IMR-90 (cell line): ENCODE results near the gene ADGRG4. TPM values are rescaled to one million over a fixed set of nuclear protein-coding genes. Genes with fewer than 3 reads are reported as not detected.
"Not testable (repeated sequence)": the region's sequence is repeated elsewhere in the genome, so short reads cannot be mapped to it uniquely, and the experiment has no call there.

Experiments
- ATAC-seq: fragments of 200-7000 bp; cut with Tn5 transposase; 2 replicates; pipeline ENCODE4 v1.9.1; 2020; ENCODE audit warnings: low read depth, mild to moderate bottlenecking, moderate library complexity
- Bru-seq: library from RNA; stranded (reverse); fragments of 400-500 nt; gene quantifications from one replicate; lab custom pipeline; 2021; lab: Mats Ljungman, UMichigan
- BruChase-seq, 2 experiments: library from RNA; stranded (reverse); fragments of 400-500 nt; gene quantifications; one replicate each; lab custom pipeline; 2021; lab: Mats Ljungman, UMichigan
- BruUV-seq: library from RNA; stranded (reverse); fragments of 400-500 nt; replicated peaks from 2 replicates; lab custom pipeline; 2021; lab: Mats Ljungman, UMichigan
- CTCF ChIA-PET: fragments of 300-600 bp; formaldehyde crosslinking; extraction: SDS; loops from one replicate; lab custom pipeline; 2021; ENCODE audit warnings: antibody characterized with exemption; lab: Yijun Ruan, JAX
- POLR2A ChIA-PET: fragments of 300-600 bp; sonication (Branson Sonifier 250); formaldehyde crosslinking; loops from one replicate; lab custom pipeline; 2022; ENCODE audit warnings: antibody characterized with exemption; ENCODE audit not compliant: unreplicated experiment; lab: Charles Lee
- DNase-seq: peaks from one replicate; pipeline ENCODE4 v3.0.0; 2013
- H2AFZ ChIP-seq: replicated peaks from 2 replicates; pipeline ENCODE3; 2013; ENCODE audit warnings: low read length, mild to moderate bottlenecking; ENCODE audit not compliant: poor library complexity
- H2AK5ac ChIP-seq: 2 replicates; pipeline ENCODE4 v1.6.1; 2013; ENCODE audit warnings: low read depth, low read length, inconsistent platforms
- H2AK9ac ChIP-seq: replicated peaks from 2 replicates; pipeline ENCODE3; 2013; ENCODE audit warnings: mild to moderate bottlenecking, low read depth, low read length, moderate library complexity; ENCODE audit not compliant: poor library complexity
- H2BK120ac ChIP-seq: 2 replicates; pipeline ENCODE4 v1.6.1; 2013; ENCODE audit warnings: low read depth, low read length, inconsistent platforms
- H2BK15ac ChIP-seq: 3 replicates; pipeline ENCODE4 v1.6.1; 2013; ENCODE audit warnings: low read depth, low read length, inconsistent platforms
- H2BK20ac ChIP-seq: 2 replicates; pipeline ENCODE4 v1.6.1; 2013; ENCODE audit warnings: low read depth, mild to moderate bottlenecking, inconsistent platforms, low read length, moderate library complexity
- H2BK5ac ChIP-seq: 2 replicates; pipeline ENCODE4 v1.6.1; 2013; ENCODE audit warnings: mild to moderate bottlenecking, low read depth, low read length, inconsistent platforms; ENCODE audit not compliant: poor library complexity, severe bottlenecking
- H3K14ac ChIP-seq: replicated peaks from 2 replicates; pipeline ENCODE4 v1.6.1; 2013; ENCODE audit warnings: low read depth, low read length, inconsistent platforms
- H3K18ac ChIP-seq: 2 replicates; pipeline ENCODE4 v1.6.1; 2013; ENCODE audit warnings: low read depth, low read length, control low read depth
- H3K23ac ChIP-seq: 2 replicates; pipeline ENCODE4 v1.6.1; 2013; ENCODE audit warnings: low read depth, low read length, inconsistent platforms
- H3K27ac ChIP-seq: 2 replicates; pipeline ENCODE4 v1.5.1; 2013; ENCODE audit warnings: mild to moderate bottlenecking, control low read depth, low read length; ENCODE audit not compliant: insufficient read depth
- H3K27me3 ChIP-seq: 2 replicates; pipeline ENCODE4 v1.6.1; 2013; ENCODE audit warnings: low read length; ENCODE audit not compliant: control insufficient read depth, insufficient read depth
- H3K36me3 ChIP-seq: 2 replicates; pipeline ENCODE4 v1.6.1; 2013; ENCODE audit warnings: low read length, mixed read lengths; ENCODE audit not compliant: control insufficient read depth, insufficient read depth
- H3K4ac ChIP-seq: 2 replicates; pipeline ENCODE4 v1.6.1; 2013; ENCODE audit warnings: low read depth, low read length, inconsistent platforms
- H3K4me1 ChIP-seq: 2 replicates; pipeline ENCODE4 v1.6.1; 2013; ENCODE audit warnings: low read length, mixed read lengths; ENCODE audit not compliant: control insufficient read depth, insufficient read depth
- H3K4me2 ChIP-seq: 2 replicates; pipeline ENCODE4 v1.6.1; 2013; ENCODE audit warnings: low read depth, mild to moderate bottlenecking, control low read depth, low read length, moderate library complexity
- H3K4me3 ChIP-seq: 2 replicates; pipeline ENCODE4 v1.5.1; 2013; ENCODE audit warnings: low read depth, mild to moderate bottlenecking, control low read depth, low read length, moderate library complexity; ENCODE audit not compliant: insufficient read depth
- H3K56ac ChIP-seq: 2 replicates; pipeline ENCODE4 v1.6.1; 2013; ENCODE audit warnings: low read length, inconsistent platforms; ENCODE audit not compliant: insufficient read depth; ENCODE audit errors: extremely low read depth
- H3K79me1 ChIP-seq, 2 experiments: 2 replicates each; pipeline ENCODE4 v1.6.1; 2013; ENCODE audit warnings: low read length in 2 of 2, inconsistent platforms in 1 of 2, low read depth in 1 of 2
- H3K9ac ChIP-seq: 2 replicates; pipeline ENCODE4 v1.6.1; 2013; ENCODE audit warnings: low read depth, low read length, control low read depth
- H3K9me1 ChIP-seq: 2 replicates; pipeline ENCODE4 v1.6.1; 2013; ENCODE audit warnings: low read length, inconsistent platforms; ENCODE audit not compliant: insufficient read depth
- H3K9me3 ChIP-seq: 2 replicates; pipeline ENCODE4 v1.6.1; 2013; ENCODE audit warnings: low read length; ENCODE audit not compliant: control insufficient read depth, insufficient read depth
- H4K20me1 ChIP-seq: 2 replicates; pipeline ENCODE4 v1.6.1; 2013; ENCODE audit warnings: low read length, inconsistent platforms; ENCODE audit not compliant: insufficient read depth
- H4K5ac ChIP-seq: 2 replicates; pipeline ENCODE4 v1.6.1; 2013; ENCODE audit warnings: mild to moderate bottlenecking, low read depth, low read length, control low read depth
- H4K8ac ChIP-seq, 2 experiments: 2 replicates each; pipeline ENCODE4 v1.6.1; 2013; ENCODE audit warnings: low read depth in 2 of 2, low read length in 2 of 2, control low read depth in 1 of 2, inconsistent platforms in 1 of 2
- H4K91ac ChIP-seq: 2 replicates; pipeline ENCODE4 v1.6.1; 2013; ENCODE audit warnings: low read depth, low read length, inconsistent platforms; ENCODE audit not compliant: insufficient read depth
- WGBS, 2 experiments: methylation state at CpG; one replicate each; pipeline versions ENCODE4 v1.1.5 to v1.1.7; 2013; ENCODE audit warnings: missing lambda C conversion rate in 2 of 2; ENCODE audit not compliant: insufficient read length in 1 of 2; ENCODE audit errors: extremely low coverage in 2 of 2; 5-methylcytosine and 5-hydroxymethylcytosine counted together
- dilution Hi-C: fragments of 300-500 bp; cut with HindIII; formaldehyde crosslinking; loops from one replicate; pipeline ENCODE4 v1.14.3; 2018; ENCODE audit warnings: low sequenced_read_pairs; ENCODE audit not compliant: unreplicated experiment
- in situ Hi-C: fragments of 300-500 bp; cut with MboI; formaldehyde crosslinking; loops from 3 replicates; pipeline ENCODE4 v1.14.3; 2019; ENCODE audit warnings: low sequenced_read_pairs, inconsistent platforms, mixed read lengths
- intact Hi-C: fragments of 100-400 bp; cut with micrococcal nuclease; formaldehyde crosslinking; loops from 2 replicates; pipeline ENCODE4 v1.10.0; 2022
- long read RNA-seq: library from polyadenylated mRNA; unstranded; transcript quantifications from one replicate; pipeline ENCODE4 v2.0.0, GENCODE V29; 2021; ENCODE audit not compliant: unreplicated experiment
- polyA plus RNA-seq, 3 experiments: library from polyadenylated mRNA; depleted of rRNA; stranded (reverse); fragments of >200 nt; gene quantifications; 2 replicates each; pipeline ENCODE4 v1.2.3, GENCODE V29; 2012; ENCODE audit warnings: low replicate concordance in 1 of 3
- total RNA-seq: library from RNA; depleted of rRNA; stranded (reverse); fragments of >200 nt; gene quantifications from 2 replicates; pipeline ENCODE4 v1.2.3, GENCODE V29; 2012; rRNA removed

Gene ADGRG4
- not detected in 2 replicates for total RNA-seq
- under 0.01 TPM in 1 of 2 replicates, not detected in the other for polyA plus RNA-seq (2012; rRNA removed)
- not detected in 2 replicates for polyA plus RNA-seq (2012; cell fraction: cytosol; rRNA removed)
- polyA plus RNA-seq (2012; cell fraction: nucleus; rRNA removed; ENCODE audit: low replicate concordance) = 0.02 TPM in 1 of 2 replicates, not detected in the other
- percentile 1 among the genes with signal in this experiment for Bru-seq, nascent RNA
- percentile 5 among the genes with signal in this experiment for BruChase-seq, experiment 1, labeled RNA remaining after a 6-hour chase
- BruChase-seq, experiment 2, labeled RNA remaining after a 2-hour chase = percentile 3 among the genes with signal in this experiment
- long read RNA-seq = 0 reads

- H3K36me3 ChIP-seq, H2BK20ac ChIP-seq, H3K4me2 ChIP-seq, H2BK120ac ChIP-seq, H2BK15ac ChIP-seq, H3K4ac ChIP-seq, H3K14ac ChIP-seq, CTCF ChIA-PET, H3K56ac ChIP-seq, H4K20me1 ChIP-seq, H3K27ac ChIP-seq, H3K4me3 ChIP-seq, H3K9ac ChIP-seq, H2AFZ ChIP-seq, H3K4me1 ChIP-seq, H2AK5ac ChIP-seq, in situ Hi-C loops, H3K23ac ChIP-seq, ATAC-seq, POLR2A ChIA-PET, H2AK9ac ChIP-seq, BruUV-seq, H3K27me3 ChIP-seq, H4K8ac ChIP-seq, dilution Hi-C loops, H2BK5ac ChIP-seq, DNase-seq, H3K9me1 ChIP-seq, H4K91ac ChIP-seq, intact Hi-C loops, H4K5ac ChIP-seq, H3K79me1 ChIP-seq, H3K9me3 ChIP-seq, H3K18ac ChIP-seq: not testable (repeated sequence)
- WGBS, 2 experiments = no CpG with 5 or more reads among the region's 4 CpGs
These were observed at the start of gene ADGRG4 for GRCh38 chrX:136300721-136301120. Gene ADGRG4 (plus strand): TSS chrX:136300963. CDS start chrX:136308778, 7,815 bp downstream.
